Measurements from ENCODE around the gene CTCFL.
"Not testable (repeated sequence)": the region's sequence is repeated elsewhere in the genome, so short reads cannot be mapped to it uniquely, and the experiment has no call there.

Gene CTCFL

GRCh38 chr20:57478176-57478575 lies 46.8 kb downstream of the CTCFL start:
- no peak for DNase-seq

DNA sequence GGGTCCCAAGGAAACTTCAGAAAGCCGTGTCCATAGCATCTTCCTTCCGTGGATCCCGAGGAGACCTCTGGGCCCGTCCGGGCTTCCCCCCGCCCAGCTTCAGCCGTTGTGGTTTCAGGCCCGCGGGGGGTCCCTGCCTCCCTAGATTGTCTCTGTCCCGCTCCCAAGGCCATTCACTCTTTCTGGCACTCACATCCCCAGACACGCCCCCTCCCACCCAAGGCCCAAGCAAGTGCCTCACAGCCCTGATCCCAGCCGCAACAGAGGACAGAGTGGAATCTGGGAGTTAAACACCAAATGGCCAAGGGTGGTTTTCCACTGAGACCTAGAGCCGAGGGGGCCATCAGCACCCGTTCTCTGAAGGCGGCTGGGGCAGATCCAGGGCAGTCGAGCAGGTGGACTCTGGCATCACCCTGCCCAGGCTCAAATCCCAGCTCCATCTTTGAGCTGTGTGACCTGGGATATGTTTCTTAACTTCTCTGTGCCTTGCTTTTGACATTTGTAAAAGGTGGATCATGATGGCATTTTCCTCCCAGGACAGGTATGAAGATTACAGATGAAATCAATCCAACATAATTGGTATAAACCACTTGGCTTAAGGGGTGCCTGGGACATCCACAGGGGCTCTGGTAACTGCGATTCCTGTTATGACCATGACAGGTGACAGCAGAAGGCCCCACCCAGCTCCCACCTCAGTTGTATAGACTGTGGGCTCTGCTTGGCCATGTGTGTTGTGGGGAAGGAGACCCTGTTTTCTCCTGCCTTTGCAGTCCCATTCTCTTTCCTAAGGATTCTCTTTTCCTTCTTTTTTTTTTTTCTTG lies 48.1 kb downstream of the CTCFL start:
- no peak for DNase-seq

GRCh38 chr20:57476084-57476526 lies 48.8 kb downstream of the CTCFL start:
- DNase-seq: peak; percentile 80

DNA sequence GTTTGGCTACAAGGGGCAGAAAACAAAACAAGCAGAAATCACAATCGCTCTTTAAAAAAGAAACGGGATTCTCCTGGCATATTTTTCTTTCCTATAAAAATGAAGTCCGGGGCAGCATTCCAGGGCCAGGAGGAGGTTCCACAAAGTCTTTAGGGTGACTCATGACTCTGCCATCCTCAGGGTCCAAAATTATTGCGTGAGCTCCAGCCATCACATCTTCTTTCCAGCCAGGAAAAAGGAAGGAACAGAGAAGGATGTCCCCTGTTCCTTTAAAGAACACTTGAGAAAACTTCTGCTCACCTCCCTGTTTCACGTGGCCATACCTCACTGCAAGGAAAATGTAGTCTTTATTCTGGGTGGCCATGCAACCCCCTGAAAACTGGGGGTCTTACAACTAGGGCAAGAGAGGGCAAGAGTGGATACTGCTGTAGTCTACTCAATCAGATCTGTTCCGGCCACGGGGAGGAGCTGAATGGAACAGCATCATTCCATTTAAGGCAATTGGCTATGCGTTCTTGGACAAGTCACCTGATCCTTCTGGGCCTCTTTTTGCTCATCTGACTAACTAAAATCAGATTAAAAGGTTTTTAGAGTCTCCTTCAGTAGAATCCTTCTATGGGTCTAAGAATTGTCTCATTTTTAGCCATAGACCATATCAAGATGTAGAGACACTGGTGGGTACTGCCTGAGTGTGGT lies 49.4 kb downstream of the CTCFL start:
- DNase-seq: peak; percentile 40

- DNase-seq: no peak
Measured at GRCh38 chr20:57474816-57475215, 50.1 kb downstream of the CTCFL start.

DNA sequence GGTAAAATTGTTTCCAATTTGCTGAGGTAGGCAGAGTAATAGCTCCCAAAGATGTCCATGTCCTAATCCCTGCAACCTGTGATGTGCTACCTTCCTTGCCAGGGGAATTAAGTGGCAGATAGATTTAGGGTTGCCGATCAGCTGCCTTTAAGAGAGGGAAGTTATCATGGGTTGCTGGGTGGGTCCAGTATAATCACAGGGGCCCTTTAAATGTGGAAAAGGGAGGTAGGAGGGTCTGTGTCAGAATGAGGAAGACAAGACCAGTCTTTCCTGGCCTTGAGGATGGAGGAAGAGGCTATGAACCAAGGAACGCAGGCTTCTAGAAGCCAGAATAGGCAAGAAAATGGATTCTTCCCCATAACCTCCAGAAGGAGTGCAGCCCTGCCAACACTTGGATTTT lies 50.7 kb downstream of the CTCFL start:
- no peak for DNase-seq

DNA sequence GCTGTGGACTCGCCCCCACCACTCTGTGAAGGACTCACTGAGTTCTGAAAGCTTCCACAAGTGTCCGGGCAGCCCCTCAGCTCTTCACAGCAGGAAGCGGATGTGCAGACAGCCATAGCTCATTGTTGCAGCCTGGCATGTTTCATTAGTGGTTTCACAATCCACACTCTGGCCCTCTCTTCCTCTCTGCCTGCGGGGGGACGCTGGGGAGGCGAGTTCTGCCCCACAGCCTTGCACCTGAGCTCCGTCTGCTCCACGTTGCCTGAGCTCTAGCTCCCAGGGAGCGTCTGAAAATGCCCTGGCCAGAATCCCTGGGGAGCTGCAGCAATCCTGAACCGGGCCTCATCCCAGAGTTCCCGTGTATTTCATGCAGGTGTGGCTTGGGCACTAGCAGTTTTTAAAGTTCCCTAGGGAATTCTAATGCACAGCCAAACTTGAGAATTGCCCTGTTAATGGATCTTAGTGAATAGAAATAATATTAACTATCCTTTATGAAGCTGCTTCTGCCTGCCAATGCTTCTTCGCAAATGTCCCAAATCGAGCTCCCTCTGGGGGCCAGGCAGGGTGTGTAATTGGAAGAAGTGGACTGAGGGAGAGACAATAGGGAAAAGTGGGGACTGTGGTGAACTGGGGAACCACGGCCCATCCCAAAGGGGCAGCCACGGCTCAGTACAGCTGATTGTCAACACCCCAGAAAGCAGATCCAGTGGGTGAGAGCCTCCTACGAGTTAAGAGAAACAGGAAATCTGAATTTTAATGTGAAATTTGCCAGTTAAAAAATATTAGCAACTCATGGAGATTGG lies 51.5 kb downstream of the CTCFL start:
- peak; percentile 52 for DNase-seq

GRCh38 chr20:57472474-57472873 lies 52.5 kb downstream of the CTCFL start:
- DNase-seq: not testable (repeated sequence)

DNA sequence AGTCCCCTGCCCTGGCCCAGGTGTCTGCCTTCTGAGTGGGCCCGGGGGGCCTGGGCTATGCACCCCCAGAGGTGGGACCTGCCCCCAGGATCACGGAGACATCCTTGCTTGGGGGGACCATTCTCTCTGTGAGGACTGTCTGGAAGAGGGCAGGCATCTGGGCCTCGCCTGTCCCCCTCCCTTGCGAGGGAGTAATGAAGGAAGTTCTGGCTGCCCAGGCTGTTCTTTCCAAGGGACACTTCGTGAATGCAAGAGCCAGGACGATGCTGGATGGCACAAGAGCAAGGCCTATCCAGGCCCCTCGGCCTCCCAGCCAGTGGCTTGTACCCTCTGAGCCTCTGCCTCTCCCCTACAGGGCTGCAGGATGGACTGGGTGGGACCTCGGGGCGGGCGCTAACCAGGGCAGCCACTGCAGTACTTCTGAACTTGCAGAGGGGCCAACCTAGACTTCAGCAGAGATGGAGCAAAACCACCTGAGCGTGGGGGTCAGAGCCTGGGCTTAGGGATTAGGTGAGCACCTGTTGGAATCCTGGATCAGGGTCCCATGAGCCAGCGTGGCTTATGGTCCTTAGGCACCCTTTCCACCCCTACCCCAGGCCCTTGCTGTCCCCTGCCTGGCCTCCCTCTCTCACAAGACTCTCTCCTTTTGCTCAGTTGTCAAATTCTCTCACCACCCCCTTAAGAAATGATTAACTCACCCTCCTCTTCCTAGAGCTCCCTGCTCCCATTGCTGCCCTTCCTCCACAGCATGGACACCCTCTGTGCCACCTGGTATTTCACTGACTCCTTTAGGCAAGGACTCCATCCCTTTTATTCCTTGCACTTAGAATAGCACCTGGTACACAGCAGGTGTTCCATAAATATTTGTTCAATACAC lies 53.2 kb downstream of the CTCFL start:
- DNase-seq: no peak

GRCh38 chr20:57470666-57471495 lies 54.1 kb downstream of the CTCFL start:
- DNase-seq: no peak

GRCh38 chr20:57470212-57470522 lies 54.8 kb downstream of the CTCFL start:
- DNase-seq: no peak

- DNase-seq: no peak
Measured at GRCh38 chr20:57469418-57470211, 55.3 kb downstream of the CTCFL start.

- no peak for DNase-seq
Measured at GRCh38 chr20:57468523-57469417, 56.2 kb downstream of the CTCFL start.

DNA sequence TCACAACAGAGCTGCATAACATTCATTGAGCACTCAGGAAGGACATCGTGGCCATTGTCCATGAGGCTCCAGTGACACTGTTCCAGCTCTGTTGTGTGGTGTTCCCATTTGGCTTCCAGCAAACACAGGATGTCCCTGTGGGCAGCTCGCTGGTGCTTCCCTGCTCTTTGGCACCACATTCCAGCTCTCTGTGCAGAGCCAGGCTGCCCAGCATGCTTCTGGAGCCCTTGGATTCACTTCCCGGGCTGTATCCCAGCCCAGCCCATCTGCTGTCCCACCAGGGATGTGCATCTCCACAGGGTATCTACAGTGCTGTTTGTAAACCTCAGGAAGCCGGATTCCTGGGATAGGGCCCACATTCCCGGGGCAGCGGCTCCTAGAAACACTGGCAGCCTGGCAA lies 57.2 kb downstream of the CTCFL start:
- no peak for DNase-seq

DNA sequence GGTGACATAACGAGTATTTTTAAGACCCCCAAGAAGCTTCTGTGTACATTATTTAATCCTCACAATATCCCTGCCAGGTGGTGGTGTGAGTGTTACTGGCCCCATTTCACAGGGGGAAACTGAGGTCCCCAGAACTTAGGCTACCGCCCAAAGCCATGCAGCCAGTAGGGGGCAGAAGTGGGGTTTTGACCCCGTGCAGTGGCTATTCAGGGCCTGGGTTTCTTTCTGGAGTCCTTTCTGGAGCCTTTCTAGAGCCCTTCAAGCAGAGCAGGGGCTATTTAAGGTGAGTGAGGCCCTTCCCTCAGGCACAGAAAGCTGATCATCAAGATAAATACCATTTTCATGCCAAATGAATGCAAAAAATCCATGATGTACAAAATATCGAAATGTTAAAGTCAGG lies 59.0 kb downstream of the CTCFL start:
- no peak for DNase-seq

DNA sequence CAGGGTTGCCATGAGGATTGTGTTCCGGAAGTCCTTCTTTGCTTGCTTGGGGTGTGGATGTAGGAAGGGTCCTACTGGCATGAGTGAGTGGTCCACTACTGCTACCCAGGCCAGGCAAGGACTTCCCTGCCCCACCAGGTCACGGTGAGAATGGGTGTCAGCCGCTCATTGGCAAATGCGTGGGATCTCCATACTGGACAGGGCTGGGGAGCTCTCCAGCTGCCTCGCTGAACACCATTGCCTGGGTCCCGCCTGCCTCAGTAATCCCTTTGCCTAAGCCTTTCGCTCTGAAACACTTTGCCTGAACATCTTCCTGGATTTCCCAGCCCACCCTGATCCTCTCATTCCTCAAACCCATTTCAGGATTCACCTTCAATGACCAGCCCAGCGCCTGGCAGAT lies 59.5 kb downstream of the CTCFL start:
- no peak for DNase-seq

GRCh38 chr20:57464642-57465211 lies 60.2 kb downstream of the CTCFL start:
- DNase-seq: no peak

DNA sequence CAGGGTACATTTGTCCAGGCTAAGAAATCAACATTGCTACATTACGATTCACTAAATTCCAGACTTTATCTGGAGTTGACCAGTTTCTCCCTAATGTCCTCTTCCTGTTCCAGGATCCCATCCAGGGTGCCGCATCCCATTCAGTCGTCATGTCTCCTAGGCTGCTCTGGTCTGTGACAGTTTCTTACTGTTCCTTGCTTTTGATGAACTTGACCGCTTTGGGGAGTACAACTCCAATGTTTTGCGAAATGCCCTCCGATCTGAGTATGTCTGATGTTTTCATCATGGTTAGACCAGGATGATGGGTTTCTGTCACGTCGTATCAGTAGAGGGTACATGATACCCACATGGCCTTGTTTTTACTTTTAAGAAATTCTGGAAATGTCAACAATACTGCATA lies 62.2 kb downstream of the CTCFL start:
- no peak for DNase-seq

DNA sequence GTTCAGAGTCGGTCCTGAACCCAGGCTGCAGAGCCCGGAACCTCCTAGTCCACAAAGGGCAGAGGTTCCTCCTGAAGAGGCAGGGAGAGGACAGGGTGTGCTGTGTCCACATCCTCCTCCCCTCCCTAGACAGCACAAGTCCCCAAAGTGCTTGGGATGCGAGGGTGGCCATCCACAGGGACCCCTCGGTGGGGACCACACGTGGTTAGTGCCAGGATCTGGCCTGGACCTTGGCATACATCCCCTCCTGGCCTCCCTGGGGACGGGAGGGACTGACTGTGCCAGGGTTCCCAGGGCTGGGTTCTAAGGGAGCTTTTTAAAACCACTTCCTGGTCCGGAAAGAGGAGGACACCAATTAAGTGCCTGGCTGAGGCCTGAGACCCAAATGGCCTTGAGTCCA lies 63.2 kb downstream of the CTCFL start:
- no peak for DNase-seq
